Neural cell (in vitro differentiated cells): ENCODE results near the gene ABCA4. TPM values are rescaled to one million over a fixed set of nuclear protein-coding genes. Genes with fewer than 3 reads are reported as not detected.

Source experiments
- H2AFZ ChIP-seq: fragments of 200-600, 300-800 bp; sonication (generic), shearing (Covaris generic); 2 replicates; pipeline ENCODE4 v1.6.0; 2014; ENCODE audit warnings: low read depth, mild to moderate bottlenecking, antibody characterized with exemption, low read length, moderate library complexity
- H3F3A ChIP-seq: fragments of 200-600 bp; shearing (Covaris generic); 2 replicates; pipeline ENCODE4 v1.6.1; 2016; ENCODE audit warnings: mild to moderate bottlenecking, moderate library complexity, mixed read lengths, antibody characterized with exemption, low read length; ENCODE audit not compliant: insufficient read depth, poor library complexity, severe bottlenecking
- H3K27ac ChIP-seq: fragments of 200-600, 300-800 bp; sonication (generic), shearing (Covaris generic); 2 replicates; pipeline ENCODE4 v1.5.1; 2014; ENCODE audit warnings: mild to moderate bottlenecking, low read length, moderate library complexity
- H3K27me3 ChIP-seq: fragments of 300-800, 200-600 bp; sonication (generic), shearing (Covaris generic); 2 replicates; pipeline ENCODE4 v1.6.0; 2014; ENCODE audit warnings: mild to moderate bottlenecking, low read depth, low read length, moderate library complexity; ENCODE audit not compliant: insufficient read depth
- H3K36me3 ChIP-seq: fragments of 300-800, 200-600 bp; sonication (generic), shearing (Covaris generic); 2 replicates; pipeline ENCODE4 v1.5.1; 2014; ENCODE audit warnings: mild to moderate bottlenecking, antibody characterized with exemption, low read length, moderate library complexity; ENCODE audit not compliant: insufficient read depth
- H3K4me2 ChIP-seq: fragments of 300-800, 200-600 bp; sonication (generic), shearing (Covaris generic); 2 replicates; pipeline ENCODE4 v1.6.0; 2014; ENCODE audit warnings: mild to moderate bottlenecking, low read length
- H3K4me3 ChIP-seq: fragments of 300-800, 200-600 bp; sonication (generic), shearing (Covaris generic); 2 replicates; pipeline ENCODE4 v1.5.1; 2014; ENCODE audit warnings: mild to moderate bottlenecking, low read length, moderate library complexity
- H3K79me2 ChIP-seq: fragments of 200-600 bp; shearing (Covaris generic); replicated peaks from 2 replicates; pipeline ENCODE4 v1.6.0; 2014; ENCODE audit warnings: mild to moderate bottlenecking, low read length, moderate library complexity; ENCODE audit not compliant: insufficient read depth
- H3K9ac ChIP-seq: fragments of 300-800, 200-600 bp; sonication (generic), shearing (Covaris generic); 2 replicates; pipeline ENCODE4 v1.6.1; 2016; ENCODE audit warnings: mild to moderate bottlenecking, low read length, mixed read lengths
- H3K9me2 ChIP-seq: fragments of 200-600 bp; shearing (Covaris generic); 2 replicates; pipeline ENCODE4 v1.6.1; 2016; ENCODE audit warnings: mild to moderate bottlenecking, low read length, mixed read lengths; ENCODE audit not compliant: insufficient read depth
- H3K9me3 ChIP-seq: fragments of 200-600, 300-800 bp; sonication (generic), shearing (Covaris generic); 2 replicates; pipeline ENCODE4 v1.6.1; 2016; ENCODE audit warnings: mild to moderate bottlenecking, mixed run types, low read length, moderate library complexity, mixed read lengths
- H4K20me1 ChIP-seq: fragments of 200-600 bp; shearing (Covaris generic); 2 replicates; pipeline ENCODE4 v1.6.1; 2016; ENCODE audit warnings: mild to moderate bottlenecking, mixed run types; ENCODE audit not compliant: insufficient read depth
- CTCF ChIP-seq: fragments of 450-650 bp; IDR thresholded peaks from 2 replicates; pipeline ENCODE4 v1.5.1; 2014; ENCODE audit warnings: antibody characterized with exemption, mild to moderate bottlenecking, moderate library complexity; ENCODE audit not compliant: poor library complexity, severe bottlenecking
- EP300 ChIP-seq: fragments of 450-650 bp; conservative IDR thresholded peaks from 2 replicates; pipeline ENCODE4 v1.6.1; 2014; ENCODE audit warnings: antibody characterized with exemption, mild to moderate bottlenecking, moderate library complexity; ENCODE audit not compliant: poor library complexity, severe bottlenecking
- EZH2 ChIP-seq: fragments of 200-600, 300-800 bp; shearing (Covaris generic), sonication (generic); IDR thresholded peaks from 2 replicates; pipeline ENCODE4 v1.6.1; 2014; ENCODE audit warnings: antibody characterized with exemption, low read length, borderline replicate concordance, mild to moderate bottlenecking; ENCODE audit not compliant: insufficient read depth, poor library complexity, severe bottlenecking
- MXI1 ChIP-seq: fragments of 450-650 bp; conservative IDR thresholded peaks from 2 replicates; pipeline ENCODE4 v1.6.1; 2014; ENCODE audit warnings: antibody characterized with exemption, mild to moderate bottlenecking; ENCODE audit not compliant: poor library complexity, severe bottlenecking
- POLR2AphosphoS5 ChIP-seq: IDR thresholded peaks from 2 replicates; pipeline ENCODE4 v1.6.1; 2012
- RAD21 ChIP-seq: fragments of 450-650 bp; conservative IDR thresholded peaks from 2 replicates; pipeline ENCODE4 v1.6.1; 2014; ENCODE audit warnings: antibody characterized with exemption, mild to moderate bottlenecking, moderate library complexity
- REST ChIP-seq: IDR thresholded peaks from 2 replicates; pipeline ENCODE4 v1.6.1; 2012; ENCODE audit warnings: borderline replicate concordance
- SMC3 ChIP-seq: fragments of 450-650 bp; conservative IDR thresholded peaks from 2 replicates; pipeline ENCODE4 v1.6.1; 2014; ENCODE audit warnings: antibody characterized with exemption, mild to moderate bottlenecking, moderate library complexity; ENCODE audit not compliant: poor library complexity
- TAF1 ChIP-seq: IDR thresholded peaks from 2 replicates; pipeline ENCODE4 v1.6.1; 2012; ENCODE audit warnings: low read depth
- polyA plus RNA-seq: library from polyadenylated mRNA; depleted of rRNA; stranded (reverse); fragments of >200 nt; gene quantifications from 2 replicates; pipeline ENCODE4 v1.2.3, GENCODE V29; 2014

The ABCA4 gene
- polyA plus RNA-seq, 1 donor from 2014 or later = not detected

- H3K9ac ChIP-seq = no peak overlapping the region
- H4K20me1 ChIP-seq = no peaks in the 10 kb centered on the region
- no peak overlapping the region for H3K27ac ChIP-seq
- no peak overlapping the region for H2AFZ ChIP-seq
- H3F3A ChIP-seq = no peaks in the 10 kb centered on the region
- no peaks in the 10 kb centered on the region for H3K36me3 ChIP-seq
- TF ChIP-seq EZH2 = no peak
- TF ChIP-seq POLR2AphosphoS5 = no peak
- no peak for TF ChIP-seq TAF1
- TF ChIP-seq MXI1 = no peak
- TF ChIP-seq SMC3 = peak; percentile 97
- peak; percentile 92 for TF ChIP-seq CTCF
- no peak for TF ChIP-seq EP300
- TF ChIP-seq REST = no peak
- TF ChIP-seq RAD21 = peak; percentile 89
- H3K9me3 ChIP-seq = no peaks in the 10 kb centered on the region
- H3K79me2 ChIP-seq = no peaks in the 10 kb centered on the region
- no peaks in the 10 kb centered on the region for H3K9me2 ChIP-seq
- H3K4me2 ChIP-seq = no peak overlapping the region
- H3K4me3 ChIP-seq = no peak overlapping the region
- H3K27me3 ChIP-seq = no peaks in the 10 kb centered on the region
Observed at GRCh38 chr1:94025383-94026340, 95.3 kb downstream of the ABCA4 start.

- no peak for TF ChIP-seq CTCF
- no peak for TF ChIP-seq MXI1
- no peak for TF ChIP-seq REST
- TF ChIP-seq SMC3 = no peak
- TF ChIP-seq EZH2 = no peak
- no peak for TF ChIP-seq RAD21
- no peak for TF ChIP-seq TAF1
- no peak for TF ChIP-seq EP300
- no peak for TF ChIP-seq POLR2AphosphoS5
Observed at GRCh38 chr1:94024104-94024792, 96.7 kb downstream of the ABCA4 start.

More at GRCh38 chr1:94024104-94024792, 96.7 kb downstream of the ABCA4 start:
- no peak overlapping the region for H3K4me3 ChIP-seq
- H3K4me2 ChIP-seq = no peak overlapping the region
- H3K27me3 ChIP-seq = no peaks in the 10 kb centered on the region
- H3K79me2 ChIP-seq = no peaks in the 10 kb centered on the region
- no peaks in the 10 kb centered on the region for H3F3A ChIP-seq
- H3K9ac ChIP-seq = no peak overlapping the region
- no peak overlapping the region for H3K27ac ChIP-seq
- H3K9me2 ChIP-seq = no peaks in the 10 kb centered on the region
- no peaks in the 10 kb centered on the region for H3K9me3 ChIP-seq
- no peak overlapping the region for H2AFZ ChIP-seq
- no peaks in the 10 kb centered on the region for H4K20me1 ChIP-seq
- no peaks in the 10 kb centered on the region for H3K36me3 ChIP-seq
